ENCODE data around the gene RIMKLA. TPM values are rescaled to one million over a fixed set of nuclear protein-coding genes. Genes with fewer than 3 reads are reported as not detected.

The RIMKLA gene
- total and polyA plus RNA-seq, 2 of the 13 experiments (the other 11 are each of a cell fraction or from before 2014, with no cell fraction given): 2.5 to 3.8 TPM

- TF ChIP-seq ZNF407 (CRISPR knock-in tag; IDR thresholded peaks at IDR 0.05; ENCODE audit: not compliant biosample characterization) (no peak), ATRX (CRISPR knock-in tag; IDR thresholded peaks at IDR 0.05; ENCODE audit: borderline replicate concordance) (no peak), ZNF557 (CRISPR knock-in tag; IDR thresholded peaks at IDR 0.05) (no peak), FOXO1 (CRISPR knock-in tag; IDR thresholded peaks at IDR 0.05) (no peak), E2F2 (CRISPR knock-in tag; IDR thresholded peaks at IDR 0.05; ENCODE audit: borderline replicate concordance) (no peak), KDM5B (CRISPR knock-in tag; IDR thresholded peaks at IDR 0.05; ENCODE audit: borderline replicate concordance) (no peak), GLMP (CRISPR knock-in tag; IDR thresholded peaks at IDR 0.05; ENCODE audit: borderline replicate concordance) (no peak), ZNF749 (CRISPR knock-in tag; IDR thresholded peaks at IDR 0.05; ENCODE audit: borderline replicate concordance) (no peak), ZNF776 (CRISPR knock-in tag; IDR thresholded peaks at IDR 0.05) (no peak), MIXL1 (CRISPR knock-in tag; IDR thresholded peaks at IDR 0.05) (no peak)
Observed at GRCh38 chr1:42423681-42424080, 43.1 kb downstream of the RIMKLA start (continued).

Measured in HepG2 (cell line).